Suprapubic skin (tissue), 3 donors: Measurements from ENCODE around the gene BSX.

Source experiments
- POLR2A ChIP-seq, 2 donors: fragments of 450-650 bp; IDR thresholded peaks; one replicate each; pipeline ENCODE4 v1.6.1; 2017; ENCODE audit warnings: antibody characterized with exemption in 2 of 2, mild to moderate bottlenecking in 2 of 2, moderate library complexity in 2 of 2
- TF ChIP-seq, protein P1 (sequence below), 2 donors: fragments of 200-600 bp in 1 of 2; fragments of 450-650 bp in 1 of 2; sonication (generic) in 1 of 2; IDR thresholded peaks; one replicate each; pipeline ENCODE4 v1.5.1; 2016 to 2019; ENCODE audit warnings: antibody characterized with exemption in 2 of 2, mild to moderate bottlenecking in 1 of 2, moderate library complexity in 1 of 2

DNA sequence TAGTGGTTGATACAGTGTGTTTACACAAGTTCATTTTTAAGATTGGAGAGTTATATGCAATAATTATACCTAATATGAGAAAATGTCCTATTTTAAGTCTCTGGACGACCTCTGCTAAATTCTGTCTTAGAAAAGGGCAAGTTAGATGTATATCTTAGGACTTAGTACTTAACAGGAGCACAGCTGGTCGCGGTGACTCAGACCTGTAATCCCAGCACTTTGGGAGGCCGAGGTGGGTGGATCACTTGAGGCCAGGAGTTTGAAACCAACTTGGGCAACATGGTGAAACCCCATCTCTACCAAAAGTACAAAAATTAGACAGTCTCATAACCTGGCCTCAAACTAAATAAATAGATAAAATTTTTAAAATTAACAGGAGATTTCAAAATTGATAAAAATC, 27.2 kb downstream of the BSX start:
- TF ChIP-seq, protein P1, sequence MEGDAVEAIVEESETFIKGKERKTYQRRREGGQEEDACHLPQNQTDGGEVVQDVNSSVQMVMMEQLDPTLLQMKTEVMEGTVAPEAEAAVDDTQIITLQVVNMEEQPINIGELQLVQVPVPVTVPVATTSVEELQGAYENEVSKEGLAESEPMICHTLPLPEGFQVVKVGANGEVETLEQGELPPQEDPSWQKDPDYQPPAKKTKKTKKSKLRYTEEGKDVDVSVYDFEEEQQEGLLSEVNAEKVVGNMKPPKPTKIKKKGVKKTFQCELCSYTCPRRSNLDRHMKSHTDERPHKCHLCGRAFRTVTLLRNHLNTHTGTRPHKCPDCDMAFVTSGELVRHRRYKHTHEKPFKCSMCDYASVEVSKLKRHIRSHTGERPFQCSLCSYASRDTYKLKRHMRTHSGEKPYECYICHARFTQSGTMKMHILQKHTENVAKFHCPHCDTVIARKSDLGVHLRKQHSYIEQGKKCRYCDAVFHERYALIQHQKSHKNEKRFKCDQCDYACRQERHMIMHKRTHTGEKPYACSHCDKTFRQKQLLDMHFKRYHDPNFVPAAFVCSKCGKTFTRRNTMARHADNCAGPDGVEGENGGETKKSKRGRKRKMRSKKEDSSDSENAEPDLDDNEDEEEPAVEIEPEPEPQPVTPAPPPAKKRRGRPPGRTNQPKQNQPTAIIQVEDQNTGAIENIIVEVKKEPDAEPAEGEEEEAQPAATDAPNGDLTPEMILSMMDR (IDR thresholded peaks at IDR 0.05): no peak
- TF ChIP-seq POLR2A (IDR thresholded peaks at IDR 0.05): no peak
